DMS153 treated with DMSO at 0.1 percent for 48 hours (cell line): Measurements from ENCODE around the gene AGAP1.
A peak's percentile ranks its signal among the peaks of the same experiment; 100 is the strongest.

Source experiments
- DNase-seq: peaks from one replicate; lab custom pipeline; 2025; ENCODE audit not compliant: unreplicated experiment; lab: John Stamatoyannopoulos, UW

Gene AGAP1

DNA sequence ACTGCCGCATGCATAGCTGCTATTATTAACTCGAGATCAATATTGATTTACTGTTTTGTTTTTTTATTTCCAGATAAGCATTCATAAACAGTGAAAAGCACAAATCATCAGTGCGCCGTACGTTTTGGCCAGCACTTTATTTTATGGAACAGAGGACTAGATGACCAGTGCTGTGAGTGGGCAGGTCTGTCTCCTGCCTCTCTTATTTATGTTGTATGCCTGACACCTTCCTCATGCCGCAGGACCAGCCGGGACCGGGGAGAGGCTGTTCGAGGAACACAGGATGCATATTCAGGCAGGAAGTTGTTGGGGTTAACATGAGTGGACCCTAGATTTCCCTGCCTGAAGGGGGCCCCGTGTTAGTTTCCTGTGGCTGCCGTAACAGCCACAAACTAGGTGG, 72.6 kb downstream of the AGAP1 start:
- no peak for DNase-seq

DNA sequence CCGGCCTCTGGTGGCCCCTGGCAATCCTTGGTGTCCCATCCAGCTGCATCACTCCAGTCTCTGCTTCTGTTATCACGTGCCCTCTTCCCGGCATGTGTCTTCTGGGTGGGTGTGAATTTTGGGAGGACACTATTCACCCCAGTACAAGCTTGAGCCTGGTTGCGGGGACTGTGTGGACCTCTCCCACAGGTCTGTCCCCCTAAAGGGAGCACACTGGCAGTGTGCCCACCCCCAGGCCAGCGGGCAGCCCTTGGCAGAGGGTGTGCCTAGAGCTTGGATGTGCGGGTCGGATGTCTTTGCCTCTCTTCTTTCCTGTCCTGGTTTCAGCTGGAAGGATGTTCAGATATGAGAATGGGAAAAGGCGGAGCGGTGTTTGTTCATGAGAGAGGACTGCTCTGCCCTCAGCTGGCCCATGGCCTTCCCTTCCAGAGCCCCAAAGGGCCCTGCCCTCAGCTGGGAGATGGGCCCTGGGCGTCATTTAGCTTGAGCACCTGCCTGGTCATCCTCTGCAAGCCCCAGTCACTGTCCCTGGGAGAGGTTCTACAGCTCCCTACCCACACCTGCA, 73.2 kb downstream of the AGAP1 start:
- DNase-seq, result no peak

DNA sequence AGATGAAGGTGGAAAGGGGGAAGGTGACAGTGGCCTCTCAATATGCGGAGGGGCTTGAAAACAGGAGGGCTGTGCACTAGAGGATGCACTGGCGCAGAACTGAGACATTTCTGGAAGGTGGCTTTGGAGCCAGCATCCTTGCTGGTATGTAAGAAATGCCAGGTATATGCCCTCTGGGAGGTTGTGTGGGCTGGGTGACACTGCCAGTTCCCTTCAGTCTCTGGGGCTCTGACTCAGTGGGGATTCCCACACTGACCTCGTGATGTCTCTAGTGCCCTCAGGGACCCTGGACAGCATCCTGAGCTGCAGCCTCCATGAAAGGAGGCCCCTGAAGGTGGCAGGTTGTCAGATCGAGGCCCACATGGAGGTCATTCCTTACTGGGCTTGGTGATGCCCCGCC, 74.0 kb downstream of the AGAP1 start:
- no peak for DNase-seq

DNA sequence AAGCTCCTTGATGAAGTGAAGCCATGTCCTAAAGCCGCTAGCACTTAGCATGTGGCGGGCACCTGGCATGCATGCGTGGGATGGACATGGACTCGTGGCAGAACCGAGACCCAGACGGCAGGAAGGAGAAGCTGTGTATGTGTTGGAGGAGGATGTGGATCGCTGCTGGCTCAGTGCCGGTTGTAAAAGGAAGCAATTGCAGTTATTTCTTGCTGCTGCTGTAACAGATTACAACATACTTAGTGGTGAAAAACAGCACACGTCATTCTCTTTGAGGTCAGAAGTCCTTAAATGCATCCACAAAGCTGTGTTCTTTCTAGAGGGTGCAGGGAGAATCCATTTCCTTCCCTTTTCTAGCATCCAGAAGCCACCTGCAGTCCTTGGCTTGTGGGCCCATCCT, 74.6 kb downstream of the AGAP1 start:
- no peak for DNase-seq

DNA sequence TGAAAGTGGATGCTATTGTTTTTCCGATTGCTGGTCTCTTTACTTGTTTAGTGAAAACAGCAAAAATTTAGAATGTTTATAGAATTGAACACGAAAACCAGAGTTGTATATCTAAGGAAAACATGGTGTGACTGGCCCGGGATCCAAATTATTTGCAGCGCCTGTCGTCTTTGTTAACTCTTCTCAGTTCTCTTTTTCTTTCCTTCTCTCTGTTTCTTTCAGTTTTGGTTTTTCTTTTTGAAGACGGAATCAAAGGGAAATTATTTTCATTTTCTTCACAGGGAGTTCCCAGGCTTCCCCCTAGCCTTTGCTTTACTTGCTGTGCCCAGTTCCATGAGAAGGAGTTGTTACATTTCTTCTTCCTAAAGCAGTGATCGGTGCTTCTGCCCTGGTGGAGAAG, 76.0 kb downstream of the AGAP1 start:
- DNase-seq, result no peak

DNA sequence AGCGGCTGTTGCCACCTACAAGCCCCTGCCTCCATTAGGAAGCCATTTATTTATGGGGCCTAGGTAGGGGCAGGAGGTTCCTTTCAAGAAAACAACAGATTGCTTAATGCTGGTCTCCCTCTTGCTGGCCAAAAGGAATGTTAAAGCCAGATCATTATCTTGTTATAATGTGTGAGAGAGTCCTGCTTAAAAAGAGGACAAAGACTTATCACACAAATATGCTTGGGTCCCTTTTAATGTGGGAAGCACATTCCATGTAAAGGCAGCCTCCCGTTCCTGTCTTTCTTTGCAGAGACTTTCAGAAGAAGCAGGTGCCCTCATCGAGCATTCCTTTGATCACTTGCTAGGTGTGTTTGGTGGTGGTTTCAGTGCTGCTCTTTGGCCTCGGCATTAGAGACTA, 76.4 kb downstream of the AGAP1 start:
- DNase-seq, result no peak

DNA sequence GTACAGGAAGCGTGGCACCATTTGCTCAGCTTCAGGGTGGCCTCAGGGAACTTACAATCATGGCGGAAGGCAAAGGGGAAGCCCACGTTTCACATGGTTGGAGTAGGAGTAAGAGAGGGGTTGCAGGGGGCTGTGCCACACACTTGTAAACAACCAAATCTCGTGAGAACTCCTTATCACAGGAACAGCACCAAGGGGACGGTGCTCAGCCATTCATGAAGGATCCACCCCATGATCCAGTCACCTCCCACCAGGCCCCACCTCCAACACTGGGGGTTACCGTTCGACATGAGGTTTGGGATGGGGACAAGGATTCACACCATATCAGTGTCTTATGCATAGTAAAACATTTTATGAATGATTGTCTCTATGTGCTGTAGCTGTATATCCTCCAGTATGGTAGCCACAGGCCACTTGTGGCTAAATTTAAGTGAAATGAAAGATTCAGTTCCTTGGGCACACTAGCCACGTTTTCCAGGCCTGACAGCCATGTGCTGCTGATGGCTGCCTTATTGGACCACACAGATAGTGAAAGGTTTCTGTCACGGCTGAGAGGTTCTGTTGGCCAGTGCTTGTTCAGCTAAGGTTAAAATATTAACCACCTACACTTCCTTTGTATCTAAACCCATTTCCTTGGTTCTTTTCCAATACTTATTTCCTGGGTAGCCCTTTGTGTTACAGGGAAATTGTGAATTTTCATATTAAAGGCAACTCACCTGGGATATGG, 77.3 kb downstream of the AGAP1 start:
- no peak for DNase-seq

DNA sequence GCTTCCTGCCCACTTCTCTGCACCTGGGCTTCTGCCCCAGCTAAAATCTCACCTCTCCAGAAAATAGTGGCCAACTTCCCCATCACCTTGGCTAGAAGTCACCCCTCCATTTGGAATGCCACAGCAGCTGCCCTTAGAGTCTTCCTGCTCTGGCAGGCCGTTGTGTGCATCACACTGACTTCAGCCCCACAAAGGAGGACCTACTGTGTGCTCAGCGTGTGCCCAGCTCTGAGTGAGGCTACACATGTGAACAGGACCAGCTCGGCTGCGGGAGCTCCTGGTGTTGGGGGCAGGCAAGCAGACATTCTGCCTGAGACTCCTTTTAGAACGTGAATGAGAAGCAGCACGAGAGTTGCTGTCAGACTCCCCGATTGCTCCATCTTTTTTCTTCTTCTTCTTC, 78.7 kb downstream of the AGAP1 start:
- no peak for DNase-seq

DNA sequence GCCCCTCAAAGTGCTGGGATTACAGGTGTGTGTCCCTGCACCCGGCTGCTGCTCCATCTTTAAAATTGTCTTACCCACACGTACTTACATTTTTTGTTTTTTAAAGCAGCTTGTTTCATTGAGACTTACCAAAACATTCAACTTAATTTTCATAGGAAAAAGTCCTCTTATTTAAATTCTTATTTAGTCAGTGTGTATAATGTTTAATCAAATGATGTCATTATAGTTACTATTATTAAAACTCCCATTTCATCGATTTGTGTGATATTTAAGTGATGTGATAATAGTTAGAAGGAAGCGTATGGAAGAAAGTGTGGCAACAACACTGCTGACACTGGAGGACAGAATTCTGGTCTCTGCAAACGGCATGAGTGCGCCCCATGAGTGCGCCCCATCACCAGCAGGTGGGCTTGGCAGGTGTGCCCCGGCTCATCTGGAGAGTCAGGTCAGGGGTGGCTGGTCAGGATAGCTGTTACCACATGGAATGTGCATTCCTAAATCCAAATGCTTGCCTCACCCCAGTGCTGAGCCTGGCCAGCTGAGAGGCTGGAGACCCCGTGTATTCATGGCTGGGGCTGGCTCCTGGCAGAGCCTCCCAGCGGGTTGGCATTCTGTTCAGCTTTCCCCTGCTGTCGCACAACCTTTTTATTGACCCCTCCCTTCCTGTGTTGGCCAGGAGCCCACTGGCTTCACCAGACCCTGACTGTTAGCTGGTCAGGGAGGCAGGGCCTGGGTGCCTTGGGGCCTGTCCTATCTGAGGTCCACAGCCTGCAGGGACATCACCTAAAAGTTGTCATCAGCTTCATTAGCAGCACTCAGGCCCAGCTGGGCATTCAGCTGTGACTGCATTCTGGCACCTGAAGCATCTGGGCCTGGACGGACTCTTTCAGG, 79.7 kb downstream of the AGAP1 start:
- no peak for DNase-seq

DNA sequence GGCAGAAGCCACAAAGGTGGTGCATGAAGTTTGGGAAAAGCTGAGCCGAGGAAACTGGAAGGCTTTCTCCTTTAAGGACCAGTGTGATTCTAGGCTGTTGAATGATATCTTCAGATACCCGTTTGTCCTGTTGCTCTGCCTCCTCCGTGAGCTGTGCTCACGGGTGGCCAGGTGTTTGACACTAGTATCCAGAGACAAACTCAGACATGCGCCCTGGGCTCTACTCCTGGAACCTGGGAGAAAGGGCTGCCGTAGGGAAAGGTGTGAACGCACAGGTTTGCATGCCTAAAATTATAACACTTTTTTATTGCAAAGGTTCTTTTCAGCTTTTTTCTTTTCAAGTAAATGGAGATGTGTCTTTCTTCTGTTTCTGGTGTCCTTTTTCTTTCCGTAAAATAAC, 81.6 kb downstream of the AGAP1 start:
- DNase-seq, result no peak

DNA sequence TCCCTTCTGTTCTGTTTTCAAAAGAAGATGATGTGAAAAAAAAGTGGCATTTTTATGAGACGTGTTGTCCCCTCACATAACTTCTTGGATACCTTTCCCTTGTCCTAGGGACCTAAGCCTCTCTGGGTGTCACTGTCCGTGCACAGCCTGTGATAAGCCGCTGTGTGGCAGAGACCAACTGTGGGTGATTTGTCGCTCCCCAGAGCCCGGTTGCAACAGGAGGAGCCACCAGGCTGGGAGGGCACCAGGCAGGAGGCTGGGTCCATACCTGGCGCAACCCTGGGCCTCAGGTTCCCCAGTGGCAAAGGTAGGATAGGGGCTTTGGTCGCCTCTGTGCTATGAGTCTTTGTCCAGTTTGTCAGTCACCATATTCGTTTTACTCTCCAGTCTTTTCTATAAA, 82.1 kb downstream of the AGAP1 start:
- DNase-seq, result no peak

DNA sequence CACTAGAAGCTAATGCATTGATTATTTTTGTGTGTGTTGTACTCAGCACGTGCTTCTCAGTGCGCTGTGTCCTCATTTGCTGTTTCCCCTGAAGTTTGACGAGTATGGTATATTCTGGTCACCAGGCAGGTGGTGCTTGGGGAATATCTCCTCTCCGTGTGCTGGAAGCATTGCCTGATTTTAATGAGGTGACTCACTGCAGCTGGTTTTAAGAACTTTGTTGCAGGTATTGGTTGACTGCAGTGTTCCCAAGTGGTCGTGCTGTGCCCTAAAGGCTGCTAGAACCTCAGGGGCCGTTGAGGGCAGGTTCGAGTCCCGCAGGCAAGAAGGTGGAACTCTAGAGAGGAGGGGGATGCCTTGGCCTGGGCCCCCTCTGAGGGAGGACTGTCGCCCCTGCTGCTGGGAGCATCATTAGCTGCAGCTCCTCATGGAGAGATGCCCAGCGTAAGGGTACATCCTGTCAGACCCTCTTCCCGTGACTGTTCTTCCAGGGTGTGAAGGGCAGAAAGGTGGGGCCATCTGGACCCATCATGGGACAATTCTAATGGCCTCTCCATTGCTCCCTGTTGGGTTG, 82.6 kb downstream of the AGAP1 start:
- no peak for DNase-seq

DNA sequence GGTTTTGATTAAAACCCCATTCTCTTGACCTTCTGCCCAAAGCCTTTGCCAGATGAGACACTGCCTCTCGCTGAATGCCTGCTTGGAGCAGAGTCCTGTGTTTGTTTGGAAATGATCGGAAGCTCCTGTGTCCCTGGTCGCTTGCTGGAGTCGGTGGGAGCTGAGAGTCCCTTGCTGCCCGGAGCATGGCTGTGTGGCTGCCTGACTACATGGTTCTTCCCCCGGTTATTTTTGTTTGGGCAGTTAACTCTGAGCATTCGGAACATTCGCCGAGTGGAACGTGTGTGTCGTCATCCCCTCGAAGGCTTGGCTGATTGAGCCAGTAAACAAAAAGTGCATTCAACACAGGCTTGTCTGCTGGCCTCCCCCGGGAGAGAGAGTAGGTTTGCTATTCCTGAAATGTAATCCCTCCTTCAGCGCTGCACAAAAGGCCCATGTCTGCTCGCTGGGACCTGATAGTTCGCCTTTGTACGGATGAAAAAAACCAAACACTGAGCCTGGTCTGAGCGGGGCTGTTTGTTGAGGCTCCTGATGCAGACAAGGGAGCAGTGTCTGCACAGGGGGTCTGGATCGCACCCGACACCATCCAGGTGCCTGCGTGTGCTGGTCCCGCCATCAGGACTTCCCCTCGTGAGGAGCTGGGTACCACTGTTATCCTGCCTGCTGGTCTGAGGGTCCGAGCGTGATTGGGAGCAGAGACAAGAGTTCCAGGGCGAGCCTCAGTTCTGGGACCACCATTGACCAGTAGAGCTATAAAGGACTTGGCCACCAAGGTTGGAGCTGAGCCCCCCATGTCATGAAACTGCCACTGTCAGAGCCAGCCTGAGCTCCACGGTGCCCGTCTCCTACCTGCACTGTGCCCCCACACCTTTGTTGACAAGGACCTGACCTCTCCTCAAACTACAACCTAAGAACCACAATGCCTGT, 83.8 kb downstream of the AGAP1 start:
- DNase-seq, result peak; percentile 80

DNA sequence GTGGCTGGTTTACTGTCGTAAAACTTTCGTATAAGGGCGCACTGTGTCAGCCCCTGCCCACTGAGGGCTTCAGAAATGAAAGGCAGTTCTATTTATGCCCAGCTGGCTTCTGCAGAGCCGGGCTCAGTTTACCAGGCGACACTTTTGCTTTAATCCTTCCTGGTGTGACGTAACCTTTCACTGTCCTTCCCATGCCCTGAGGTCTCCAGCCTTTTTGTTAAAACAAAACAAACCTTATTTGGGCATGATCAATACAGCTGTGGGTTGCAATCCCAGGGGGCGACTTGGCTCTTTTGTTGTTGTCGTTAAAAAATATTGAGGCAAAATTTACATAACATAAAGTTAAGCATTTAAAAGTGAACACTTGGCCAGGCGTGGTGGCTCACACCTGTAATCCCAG, 85.3 kb downstream of the AGAP1 start:
- DNase-seq, result no peak

DNA sequence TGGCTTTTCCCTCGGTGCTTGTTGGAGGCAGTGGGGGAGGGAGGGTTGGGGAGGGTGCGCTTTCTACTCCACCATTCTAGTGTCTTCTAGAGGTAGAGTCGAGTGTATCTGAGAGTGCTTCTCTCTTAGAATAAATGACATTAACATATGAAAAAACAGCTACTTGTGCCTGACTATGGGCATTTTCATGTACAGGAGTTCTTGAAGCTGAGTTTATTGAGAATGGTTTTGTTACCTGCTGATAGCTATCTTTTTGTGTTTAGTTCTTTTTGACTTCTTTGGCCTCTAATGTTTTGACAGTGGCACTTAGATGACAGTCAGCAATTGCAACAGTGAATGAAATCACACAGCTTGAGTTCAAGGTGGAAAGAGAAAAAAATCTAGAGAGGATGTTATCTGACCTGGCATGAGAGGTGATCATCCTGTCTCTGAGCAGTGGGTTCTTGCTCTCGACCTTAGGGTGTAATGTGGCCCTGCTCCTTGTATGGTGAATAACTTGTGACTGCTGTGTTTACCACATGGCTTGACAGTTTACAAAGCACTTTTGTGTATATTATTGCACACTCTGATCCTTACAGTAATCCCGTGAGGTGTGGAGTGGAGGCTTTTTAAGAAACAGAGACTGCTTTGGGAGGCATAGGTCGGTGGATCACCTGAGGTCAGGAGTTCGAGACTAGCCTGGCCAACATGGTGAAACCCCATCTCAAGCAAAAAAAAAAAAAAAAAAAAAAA, 86.7 kb downstream of the AGAP1 start:
- DNase-seq, result no peak

DNA sequence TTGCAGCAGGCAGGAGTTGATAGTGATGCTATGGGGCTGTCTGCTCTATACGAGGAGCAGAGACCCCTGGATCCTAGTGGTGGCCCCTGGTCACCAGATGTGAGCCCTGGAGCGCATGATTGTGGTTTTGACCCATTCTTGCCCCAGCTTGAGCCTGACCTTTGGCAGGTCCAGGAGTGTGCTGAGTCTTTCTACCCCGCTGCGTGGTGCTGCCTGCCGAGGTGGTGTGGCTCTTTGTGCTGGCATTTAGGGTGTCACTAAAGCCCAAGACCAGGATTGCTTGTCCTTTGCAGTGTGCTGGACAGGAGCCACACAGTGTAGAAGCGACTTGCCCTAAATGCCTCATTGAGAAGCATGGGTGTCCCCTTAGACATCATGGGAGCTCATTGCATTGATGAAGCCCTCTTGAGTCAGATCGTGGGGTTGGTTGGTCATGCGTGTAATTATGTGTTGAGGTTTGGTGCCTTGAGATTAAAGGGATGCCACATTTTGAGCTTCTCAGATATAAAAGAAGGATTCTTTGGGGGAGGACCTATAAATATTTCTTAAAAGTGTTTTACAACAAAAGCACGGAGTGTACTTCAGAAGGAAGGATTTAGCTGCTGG, 88.3 kb downstream of the AGAP1 start:
- no peak for DNase-seq

DNA sequence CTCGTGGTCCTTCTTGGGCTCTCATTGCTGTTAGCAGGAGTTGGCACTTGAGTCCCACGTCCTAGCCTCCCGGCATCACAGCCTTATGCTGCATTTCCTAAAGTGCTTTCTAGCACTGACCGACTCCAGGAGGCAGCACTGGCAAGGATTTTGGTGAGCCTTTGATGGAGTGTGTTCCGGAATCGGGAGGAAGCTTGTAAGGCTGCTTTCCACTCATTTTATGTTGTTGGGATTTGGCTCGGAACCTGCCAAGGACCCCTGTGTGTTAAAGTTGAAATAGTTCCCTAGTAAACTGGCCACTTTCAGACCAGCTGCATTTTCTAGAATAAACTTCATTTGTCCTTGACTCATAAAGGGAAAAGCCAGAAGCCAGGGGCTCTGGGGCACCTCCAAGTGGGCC, 88.9 kb downstream of the AGAP1 start:
- no peak for DNase-seq

DNA sequence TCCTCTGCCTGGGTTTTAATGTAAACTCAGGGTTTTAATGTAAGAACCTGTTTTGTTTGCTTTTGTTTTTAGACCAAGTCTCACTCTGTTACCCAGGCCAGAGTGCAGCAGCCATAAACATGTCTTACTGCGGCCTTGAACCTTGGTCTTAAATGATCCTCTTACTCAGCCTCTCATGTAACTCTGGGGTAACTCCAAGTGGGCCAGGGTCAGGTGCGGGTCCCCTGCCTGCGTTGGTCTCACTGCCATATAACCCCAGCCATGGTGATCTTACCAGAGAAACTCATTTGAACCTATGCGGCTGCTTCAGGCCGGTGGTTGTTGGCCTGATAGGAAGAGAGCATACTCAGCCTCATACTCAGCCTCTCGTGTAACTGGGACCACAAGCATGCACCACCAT, 89.3 kb downstream of the AGAP1 start:
- no peak for DNase-seq

DNA sequence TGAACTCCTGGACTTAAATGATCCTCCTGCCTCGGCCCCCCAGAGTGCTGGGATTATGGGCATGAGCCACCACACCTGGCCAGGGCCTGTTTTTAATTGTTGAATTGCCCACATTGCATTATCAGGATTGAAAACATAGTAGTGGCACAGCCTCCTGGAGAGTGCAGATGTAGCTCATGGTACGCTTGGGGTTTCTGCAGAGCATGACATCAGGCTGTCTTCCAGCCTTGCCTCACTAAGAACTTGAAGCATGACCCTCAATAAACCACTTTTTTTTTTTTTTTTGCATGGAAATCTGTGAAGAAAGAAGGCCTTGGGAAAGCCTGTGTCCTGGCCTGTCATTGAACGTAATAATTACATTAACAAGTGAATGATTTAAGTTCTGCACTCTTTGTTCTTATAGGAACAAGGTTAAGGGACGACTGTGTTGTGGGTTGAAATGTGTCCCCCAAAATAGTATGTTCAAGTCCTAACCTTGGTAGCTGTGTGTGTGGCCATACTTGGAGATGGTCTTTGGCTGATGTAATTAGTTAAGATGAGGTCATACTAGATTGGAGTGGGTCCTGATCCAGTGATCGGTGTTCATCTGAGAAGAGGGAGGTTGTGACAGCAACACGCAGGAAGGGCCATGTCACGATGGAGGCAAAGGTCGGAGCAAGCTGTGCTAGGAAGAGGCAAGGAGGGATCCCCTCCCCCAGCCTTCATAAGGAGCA, 90.2 kb downstream of the AGAP1 start:
- no peak for DNase-seq
